Ishikawa (cell line): ENCODE results near the gene LRRC45.

Experiments
- CEBPB ChIP-seq: IDR thresholded peaks from 2 replicates; pipeline ENCODE4 v1.6.1; 2012
- CREB1 ChIP-seq: IDR thresholded peaks from 2 replicates; pipeline ENCODE4 v1.6.1; 2012; ENCODE audit warnings: low read depth
- EGR1 ChIP-seq: IDR thresholded peaks from 2 replicates; pipeline ENCODE4 v1.6.1; 2012
- EP300 ChIP-seq: IDR thresholded peaks from 2 replicates; pipeline ENCODE4 v1.6.1; 2012; ENCODE audit warnings: borderline replicate concordance
- FOXM1 ChIP-seq: IDR thresholded peaks from 2 replicates; pipeline ENCODE4 v1.6.1; 2012; ENCODE audit warnings: low read depth, borderline replicate concordance
- NFIC ChIP-seq: IDR thresholded peaks from 2 replicates; pipeline ENCODE4 v1.6.1; 2012
- RAD21 ChIP-seq: IDR thresholded peaks from 2 replicates; pipeline ENCODE4 v1.6.1; 2012; ENCODE audit warnings: low read depth
- TAF1 ChIP-seq: IDR thresholded peaks from 2 replicates; pipeline ENCODE4 v1.6.1; 2012; ENCODE audit warnings: low read depth, mild to moderate bottlenecking
- TCF12 ChIP-seq: IDR thresholded peaks from 2 replicates; pipeline ENCODE4 v1.6.1; 2012; ENCODE audit warnings: low read depth
- TEAD4 ChIP-seq: IDR thresholded peaks from 2 replicates; pipeline ENCODE4 v1.6.1; 2012
- YY1 ChIP-seq: IDR thresholded peaks from 2 replicates; pipeline ENCODE4 v1.6.1; 2012; ENCODE audit warnings: low read depth
- ZBTB7A ChIP-seq: IDR thresholded peaks from 2 replicates; pipeline ENCODE4 v1.6.1; 2012; ENCODE audit warnings: low read depth
- TF ChIP-seq, protein P1 (sequence below): IDR thresholded peaks from 2 replicates; pipeline ENCODE4 v1.6.1; 2012; ENCODE audit warnings: low read depth, mild to moderate bottlenecking
- TF ChIP-seq, protein P2 (sequence below): IDR thresholded peaks from 2 replicates; pipeline ENCODE4 v1.6.1; 2012
- TF ChIP-seq, protein P3 (sequence below): IDR thresholded peaks from 2 replicates; pipeline ENCODE4 v1.6.1; 2012

LRRC45 gene

DNA sequence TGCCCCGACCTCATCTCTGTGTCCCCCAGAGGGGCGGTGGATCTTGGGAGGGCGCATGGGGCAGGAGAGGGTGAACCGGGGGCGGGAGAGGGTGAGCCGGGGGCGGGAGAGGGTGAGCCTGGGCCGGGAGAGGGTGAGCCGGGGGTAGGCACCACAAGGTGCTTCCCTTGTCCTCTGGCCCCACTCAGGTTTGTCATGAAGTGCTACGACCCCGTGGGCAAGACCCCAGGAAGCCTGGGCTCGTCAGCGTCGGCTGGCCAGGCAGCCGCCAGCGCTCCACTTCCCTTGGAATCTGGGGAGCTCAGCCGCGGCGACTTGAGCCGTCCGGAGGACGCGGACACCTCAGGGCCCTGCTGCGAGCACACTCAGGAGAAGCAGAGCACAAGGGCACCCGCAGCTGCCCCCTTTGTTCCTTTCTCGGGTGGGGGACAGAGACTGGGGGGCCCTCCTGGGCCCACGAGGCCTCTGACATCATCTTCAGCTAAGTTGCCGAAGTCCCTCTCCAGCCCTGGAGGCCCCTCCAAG lies 26.8 kb upstream of the LRRC45 start:
- TF ChIP-seq TAF1 = no peak
- TF ChIP-seq CREB1 = no peak
- TF ChIP-seq CEBPB = no peak
- TF ChIP-seq YY1 = no peak
- TF ChIP-seq, protein P1, sequence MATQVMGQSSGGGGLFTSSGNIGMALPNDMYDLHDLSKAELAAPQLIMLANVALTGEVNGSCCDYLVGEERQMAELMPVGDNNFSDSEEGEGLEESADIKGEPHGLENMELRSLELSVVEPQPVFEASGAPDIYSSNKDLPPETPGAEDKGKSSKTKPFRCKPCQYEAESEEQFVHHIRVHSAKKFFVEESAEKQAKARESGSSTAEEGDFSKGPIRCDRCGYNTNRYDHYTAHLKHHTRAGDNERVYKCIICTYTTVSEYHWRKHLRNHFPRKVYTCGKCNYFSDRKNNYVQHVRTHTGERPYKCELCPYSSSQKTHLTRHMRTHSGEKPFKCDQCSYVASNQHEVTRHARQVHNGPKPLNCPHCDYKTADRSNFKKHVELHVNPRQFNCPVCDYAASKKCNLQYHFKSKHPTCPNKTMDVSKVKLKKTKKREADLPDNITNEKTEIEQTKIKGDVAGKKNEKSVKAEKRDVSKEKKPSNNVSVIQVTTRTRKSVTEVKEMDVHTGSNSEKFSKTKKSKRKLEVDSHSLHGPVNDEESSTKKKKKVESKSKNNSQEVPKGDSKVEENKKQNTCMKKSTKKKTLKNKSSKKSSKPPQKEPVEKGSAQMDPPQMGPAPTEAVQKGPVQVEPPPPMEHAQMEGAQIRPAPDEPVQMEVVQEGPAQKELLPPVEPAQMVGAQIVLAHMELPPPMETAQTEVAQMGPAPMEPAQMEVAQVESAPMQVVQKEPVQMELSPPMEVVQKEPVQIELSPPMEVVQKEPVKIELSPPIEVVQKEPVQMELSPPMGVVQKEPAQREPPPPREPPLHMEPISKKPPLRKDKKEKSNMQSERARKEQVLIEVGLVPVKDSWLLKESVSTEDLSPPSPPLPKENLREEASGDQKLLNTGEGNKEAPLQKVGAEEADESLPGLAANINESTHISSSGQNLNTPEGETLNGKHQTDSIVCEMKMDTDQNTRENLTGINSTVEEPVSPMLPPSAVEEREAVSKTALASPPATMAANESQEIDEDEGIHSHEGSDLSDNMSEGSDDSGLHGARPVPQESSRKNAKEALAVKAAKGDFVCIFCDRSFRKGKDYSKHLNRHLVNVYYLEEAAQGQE = no peak
- TF ChIP-seq, protein P2, sequence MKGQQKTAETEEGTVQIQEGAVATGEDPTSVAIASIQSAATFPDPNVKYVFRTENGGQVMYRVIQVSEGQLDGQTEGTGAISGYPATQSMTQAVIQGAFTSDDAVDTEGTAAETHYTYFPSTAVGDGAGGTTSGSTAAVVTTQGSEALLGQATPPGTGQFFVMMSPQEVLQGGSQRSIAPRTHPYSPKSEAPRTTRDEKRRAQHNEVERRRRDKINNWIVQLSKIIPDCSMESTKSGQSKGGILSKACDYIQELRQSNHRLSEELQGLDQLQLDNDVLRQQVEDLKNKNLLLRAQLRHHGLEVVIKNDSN = no peak
- no peak for TF ChIP-seq EP300
- no peak for TF ChIP-seq ZBTB7A
- TF ChIP-seq RAD21 = no peak
- TF ChIP-seq NFIC = no peak
- no peak for TF ChIP-seq FOXM1
- TF ChIP-seq, protein P3, sequence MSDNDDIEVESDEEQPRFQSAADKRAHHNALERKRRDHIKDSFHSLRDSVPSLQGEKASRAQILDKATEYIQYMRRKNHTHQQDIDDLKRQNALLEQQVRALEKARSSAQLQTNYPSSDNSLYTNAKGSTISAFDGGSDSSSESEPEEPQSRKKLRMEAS = no peak
- TF ChIP-seq TCF12 = no peak

DNA sequence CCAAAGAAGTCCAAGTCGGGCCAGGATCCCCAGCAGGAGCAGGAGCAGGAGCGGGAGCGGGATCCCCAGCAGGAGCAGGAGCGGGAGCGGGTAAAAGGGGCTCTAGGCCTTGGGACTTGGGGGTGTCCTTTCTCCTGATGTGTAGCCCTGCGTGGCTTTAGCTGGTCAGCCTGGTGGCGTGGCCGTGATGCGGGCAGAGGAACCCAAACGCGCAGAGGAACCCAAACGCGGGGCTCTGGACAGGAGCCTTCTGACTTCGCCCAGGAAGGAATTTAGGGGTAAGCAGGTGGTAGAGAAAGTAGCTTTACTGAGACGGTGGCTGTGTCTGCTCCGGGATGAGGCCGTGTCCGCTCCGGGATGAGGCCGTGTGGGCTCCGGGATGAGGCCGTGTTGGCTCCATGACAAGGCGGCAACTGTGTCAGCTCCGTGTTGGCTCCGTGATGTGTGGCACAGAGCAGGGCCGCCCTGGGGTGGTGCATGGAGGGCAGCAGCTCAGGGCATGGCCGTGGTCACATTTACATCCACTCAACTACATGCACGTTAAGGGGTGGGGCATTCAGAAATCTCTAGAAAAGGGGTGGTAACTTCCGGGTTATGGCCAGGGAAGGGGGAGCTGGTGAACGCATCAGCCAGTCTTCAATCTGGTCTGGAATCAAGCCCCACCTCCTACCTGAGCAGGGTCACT lies 26.2 kb upstream of the LRRC45 start:
- TF ChIP-seq CEBPB (no peak), FOXM1 (no peak), TAF1 (no peak), YY1 (no peak), EP300 (no peak), ZBTB7A (no peak), EGR1 (no peak), CREB1 (no peak), RAD21 (no peak)
- TF ChIP-seq, protein P1 = no peak
- TF ChIP-seq, protein P3 = no peak
- TF ChIP-seq, protein P2 = no peak

DNA sequence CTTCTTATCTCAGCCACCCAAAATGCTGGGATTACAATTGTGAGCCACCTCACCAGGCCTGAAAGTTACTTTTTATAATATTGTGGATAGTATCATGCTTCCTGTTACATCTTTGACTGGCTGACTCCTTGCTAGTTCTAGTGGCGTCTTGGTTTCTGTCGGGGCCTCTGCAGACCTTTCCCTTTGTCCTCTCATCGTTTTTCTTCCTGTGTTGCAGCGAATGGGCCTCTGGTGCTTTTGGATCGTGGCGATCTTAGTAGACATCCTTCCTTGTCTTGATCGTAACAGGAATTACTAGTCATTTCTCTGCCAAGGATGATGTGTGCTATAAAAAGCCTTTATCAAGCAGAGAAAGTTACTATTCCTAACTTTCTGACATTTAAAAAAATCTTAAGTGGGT lies 24.9 kb upstream of the LRRC45 start:
- TF ChIP-seq, protein P3 = no peak
- no peak for TF ChIP-seq YY1

DNA sequence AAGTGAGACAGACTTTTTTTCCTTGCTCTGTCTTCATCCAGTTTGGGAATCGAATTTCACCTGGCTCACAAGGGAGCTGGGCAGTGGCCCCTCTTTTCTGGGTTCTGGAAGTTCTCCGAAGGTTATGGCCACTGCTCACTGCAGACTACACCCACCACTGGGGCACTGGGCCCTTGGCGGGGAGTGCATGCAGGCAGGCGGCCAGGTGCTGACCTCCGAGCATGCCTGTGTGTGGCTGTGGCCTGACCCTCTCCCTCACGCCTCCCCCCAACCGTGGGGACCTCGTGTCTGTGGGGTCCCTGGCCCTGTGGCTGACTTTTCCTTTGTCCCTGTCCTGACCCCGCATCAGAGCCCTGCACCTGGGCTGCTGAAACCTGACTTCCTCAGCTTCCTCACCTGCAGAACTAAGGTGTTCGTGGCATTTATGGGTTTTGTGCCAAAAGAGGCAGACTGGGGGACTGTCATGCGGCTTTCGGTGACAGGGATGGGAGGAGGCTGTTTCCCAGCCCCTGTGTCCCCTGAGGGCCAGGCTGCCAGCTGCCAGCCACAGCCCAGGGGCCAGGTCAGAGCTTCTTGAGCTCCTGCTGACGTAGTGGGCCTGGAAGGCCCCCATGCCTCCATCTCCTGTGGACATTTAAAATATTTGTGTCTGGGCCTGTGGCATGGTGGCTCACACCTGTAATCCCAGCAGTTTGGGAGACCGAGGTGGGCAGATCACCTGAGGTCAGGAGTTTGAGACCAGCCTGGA lies 24.2 kb upstream of the LRRC45 start:
- TF ChIP-seq YY1 = no peak

DNA sequence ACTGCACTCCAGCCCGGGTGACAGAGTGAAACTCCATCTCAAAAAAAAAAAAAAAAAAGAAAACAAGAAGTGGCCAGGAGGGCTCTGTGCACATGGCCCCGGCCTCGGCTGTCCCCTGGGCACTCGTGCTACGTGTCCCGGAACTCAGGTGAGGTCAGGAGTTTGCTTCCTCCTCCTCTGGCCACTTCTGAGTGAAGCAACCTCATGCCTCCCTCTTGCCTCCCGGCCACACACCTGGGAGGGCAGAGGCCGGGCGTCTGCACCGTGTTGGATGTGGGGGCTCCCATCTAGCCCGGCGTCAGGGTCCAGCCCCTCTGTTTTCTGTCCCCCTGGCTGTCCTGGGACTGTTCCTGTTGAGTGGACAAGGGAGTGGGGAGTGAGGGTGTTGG lies 23.5 kb upstream of the LRRC45 start:
- TF ChIP-seq, protein P3 = no peak
- TF ChIP-seq TEAD4 (no peak), CEBPB (no peak), NFIC (no peak), CREB1 (no peak), FOXM1 (no peak), RAD21 (no peak), TAF1 (no peak), EGR1 (no peak), YY1 (no peak), TCF12 (no peak), EP300 (no peak)
- TF ChIP-seq, protein P1 = no peak
